Activated naive CD4-positive, alpha-beta T cell treated with Interleukin-2 at 50 U/mL for 16 hours (primary cell): ENCODE measurements around the gene PTPRN2.

Experiments
- DNase-seq: peaks from one replicate; pipeline ENCODE4 v3.0.0-alpha.2; 2020

Gene PTPRN2

DNA sequence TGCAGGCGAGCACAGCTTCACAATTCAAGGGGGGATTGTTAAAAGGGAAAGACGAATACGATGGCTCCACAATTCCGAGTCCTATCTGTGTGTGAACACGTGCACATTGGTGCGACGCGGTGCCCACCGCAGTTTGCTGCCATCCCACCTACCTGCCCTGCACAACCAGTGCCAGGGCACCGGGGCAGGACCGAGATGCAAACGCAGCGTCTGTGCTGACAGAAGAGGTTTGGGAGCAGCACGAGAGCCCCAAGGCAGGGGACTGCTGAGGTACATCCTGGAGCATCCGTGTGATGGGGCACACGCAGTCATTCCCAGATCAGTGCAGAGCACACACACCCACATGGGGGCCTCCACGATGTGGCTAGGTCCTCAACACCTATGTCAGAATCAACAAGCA lies 1029.6 kb downstream of the PTPRN2 start:
- no peak for DNase-seq

- DNase-seq, result no peak
Measured at GRCh38 chr7:157557263-157557662, 1030.4 kb downstream of the PTPRN2 start.

DNA sequence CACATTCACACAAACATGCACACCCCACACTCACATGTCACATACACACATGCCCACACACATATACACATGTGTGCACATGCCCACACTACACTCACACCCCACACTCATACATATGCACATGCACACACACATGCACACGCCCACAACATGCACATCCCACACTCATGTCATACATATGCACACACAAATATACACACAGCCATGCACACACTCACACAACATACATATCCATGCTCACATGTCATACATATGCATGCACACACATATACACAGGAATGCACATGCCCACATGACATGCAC lies 1031.0 kb downstream of the PTPRN2 start:
- no peak for DNase-seq

GRCh38 chr7:157555944-157556641 lies 1031.5 kb downstream of the PTPRN2 start:
- DNase-seq, result no peak

- DNase-seq, result no peak
Measured at GRCh38 chr7:157555313-157555712, 1032.3 kb downstream of the PTPRN2 start.

DNA sequence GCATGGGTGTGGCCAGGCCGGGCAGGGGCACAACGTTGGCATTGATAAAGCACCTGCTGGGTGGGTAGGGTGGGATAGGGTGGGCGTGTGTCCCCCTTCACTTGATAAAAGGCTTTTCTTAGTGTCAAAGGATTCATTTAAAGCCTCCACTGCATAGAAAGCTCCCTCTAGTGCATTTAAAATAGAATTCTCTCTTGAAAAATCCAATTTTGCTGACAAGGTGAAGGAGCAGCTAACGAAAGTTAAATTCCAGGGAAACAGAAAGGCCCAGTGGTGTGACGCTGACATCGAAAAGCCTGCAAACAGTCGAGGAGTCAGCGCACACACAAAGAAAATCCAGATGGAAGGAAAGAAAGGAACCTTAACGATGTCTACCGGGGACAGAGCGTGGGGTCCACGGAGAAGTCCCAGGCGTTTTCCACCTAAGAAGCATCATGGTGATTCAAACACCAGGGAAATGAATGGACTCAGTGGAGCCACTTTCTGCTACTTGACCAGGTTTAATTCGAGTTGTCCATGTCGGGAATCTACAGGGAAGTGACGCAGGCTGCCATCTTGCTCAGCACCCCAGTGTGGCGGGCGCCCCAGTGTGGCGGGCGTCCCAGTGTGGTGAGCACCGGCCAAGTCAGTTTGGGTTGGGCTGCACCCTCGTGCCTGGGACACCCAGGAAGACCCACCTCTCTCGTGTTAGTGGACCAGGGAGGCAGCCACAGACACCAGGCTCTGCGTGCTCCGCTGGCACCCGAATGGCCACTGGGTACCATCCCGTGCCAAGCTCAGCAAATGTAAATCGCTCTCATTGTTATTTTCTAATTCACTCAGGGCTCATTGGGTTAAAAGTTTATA lies 1033.0 kb downstream of the PTPRN2 start:
- DNase-seq, result no peak

DNA sequence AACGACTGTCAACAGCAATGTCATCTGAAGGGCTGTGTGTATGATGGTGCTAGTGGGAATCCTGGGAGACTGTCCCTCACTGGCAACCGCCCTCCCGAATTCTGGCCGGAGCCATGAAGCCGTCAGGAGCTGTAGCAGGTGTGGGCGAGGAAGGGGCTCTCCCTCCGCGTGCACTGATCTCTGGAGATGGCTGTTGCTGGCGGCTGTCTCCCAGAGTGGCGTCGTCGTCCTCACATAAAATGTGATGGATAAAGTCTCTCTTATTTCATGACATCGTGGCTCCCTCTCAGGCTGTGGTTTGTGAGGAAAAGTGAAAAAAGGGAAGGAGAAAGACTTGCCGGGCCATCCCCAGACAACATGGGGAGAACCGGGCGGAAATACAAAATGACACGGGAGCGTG lies 1034.4 kb downstream of the PTPRN2 start:
- DNase-seq, result no peak

DNA sequence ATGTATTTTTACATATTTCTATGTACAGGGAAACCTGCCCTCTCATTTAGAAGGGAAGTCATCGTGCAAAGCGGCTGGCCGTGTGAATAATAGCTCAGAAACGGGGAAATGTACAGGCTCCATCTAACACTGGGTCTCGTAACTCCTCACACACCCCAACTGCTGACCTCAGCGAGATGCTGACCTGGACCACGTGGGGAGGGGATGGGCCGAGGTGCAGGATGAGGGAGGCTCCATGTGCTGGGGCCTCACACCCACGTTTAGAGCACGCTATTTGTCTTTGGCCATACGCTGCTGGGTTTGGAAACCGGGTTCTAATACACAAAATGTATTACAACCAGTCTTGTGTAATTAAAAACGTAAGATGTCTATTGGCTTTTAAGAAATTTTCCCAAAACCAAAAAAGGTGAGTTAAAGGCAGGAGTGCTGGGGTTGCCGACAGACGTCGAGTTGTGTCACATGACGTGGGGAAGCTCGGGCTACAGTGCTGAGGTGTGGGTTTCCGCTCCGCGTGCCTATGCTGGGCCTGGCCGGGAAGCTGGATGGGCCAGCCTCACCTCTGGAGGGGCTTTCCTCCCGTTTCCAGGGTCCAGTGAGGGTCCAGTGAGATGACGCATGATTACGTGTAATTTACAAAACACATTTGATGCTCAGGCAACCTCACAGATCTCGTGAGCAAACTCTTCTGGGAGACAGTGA lies 1035.2 kb downstream of the PTPRN2 start:
- no peak for DNase-seq

GRCh38 chr7:157551325-157552070 lies 1036.1 kb downstream of the PTPRN2 start:
- DNase-seq, result no peak

DNA sequence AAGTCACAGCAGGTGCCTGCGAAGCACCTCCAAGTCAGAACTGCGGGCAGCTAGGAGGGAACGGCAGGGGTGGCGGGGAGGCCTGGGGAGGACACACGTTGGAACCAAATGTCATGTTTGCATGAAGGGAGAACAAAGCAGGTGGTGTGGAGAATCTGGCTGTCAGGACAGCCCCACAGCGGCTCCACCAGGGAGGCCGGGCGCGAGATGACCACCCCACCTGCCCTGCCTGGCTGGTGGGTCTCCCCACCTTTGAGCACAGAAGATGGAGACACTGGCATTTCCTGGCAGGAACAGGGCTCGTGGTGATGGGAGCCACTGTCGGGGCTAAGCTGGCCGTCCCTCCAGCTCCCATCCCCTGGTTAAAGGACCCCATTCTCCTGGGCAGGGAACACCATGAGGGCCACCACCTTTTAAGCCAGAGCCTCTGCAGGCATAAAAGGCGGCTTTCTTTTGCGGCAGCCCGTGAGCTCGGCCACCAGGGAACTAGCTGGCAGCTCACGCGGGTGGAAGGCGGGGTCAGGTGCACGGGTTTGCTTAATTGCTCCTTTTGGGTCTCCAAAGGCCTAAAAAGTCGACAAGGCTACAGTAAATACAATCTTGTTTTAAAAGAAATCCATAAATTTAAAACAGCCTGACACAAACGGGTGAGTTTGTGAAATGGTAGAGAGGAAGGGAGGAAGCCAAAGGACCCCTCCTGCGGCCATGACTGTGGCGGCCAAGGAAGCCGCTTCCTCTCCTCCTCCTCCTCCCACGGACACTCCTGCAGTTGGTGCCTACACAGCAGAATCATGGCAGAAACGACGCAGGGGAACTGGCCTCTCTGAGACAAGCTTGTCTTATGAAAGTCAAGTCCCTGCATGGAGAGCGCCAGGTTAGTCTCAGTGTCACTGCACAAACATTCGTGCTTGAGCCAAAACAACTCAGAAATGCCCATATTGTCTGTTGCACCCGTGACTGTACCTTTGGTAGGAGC lies 1037.0 kb downstream of the PTPRN2 start:
- DNase-seq, result no peak

GRCh38 chr7:157549612-157550299 lies 1037.9 kb downstream of the PTPRN2 start:
- DNase-seq, result no peak

DNA sequence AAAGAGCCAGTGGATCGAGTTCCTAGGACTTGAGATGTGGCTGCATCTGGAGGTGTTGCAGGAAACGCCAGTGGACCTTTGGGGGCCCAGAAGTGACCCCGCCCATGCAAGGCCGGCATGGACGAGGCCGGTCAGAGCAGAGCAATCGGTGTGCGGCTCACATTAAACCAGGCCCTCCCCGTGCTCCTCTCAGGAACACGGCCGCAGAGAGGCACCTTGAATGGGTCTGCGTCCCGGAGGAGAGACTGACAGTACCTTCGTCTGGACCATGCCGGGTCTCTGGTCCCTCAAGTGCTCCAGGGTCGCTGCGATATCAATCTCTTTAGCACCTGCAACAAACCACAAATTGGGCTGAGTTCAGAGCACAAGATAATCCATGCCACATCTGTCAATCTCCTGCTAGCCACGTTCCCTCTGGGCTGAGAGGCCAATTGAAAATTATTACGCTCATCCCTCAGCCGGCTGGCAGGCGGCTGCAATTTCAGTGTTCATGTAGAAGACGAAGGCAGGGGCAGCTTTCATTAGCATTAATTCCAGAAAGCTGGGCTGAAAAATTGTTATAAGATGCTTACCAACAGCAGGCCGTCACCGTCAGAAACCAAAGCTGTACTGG lies 1038.8 kb downstream of the PTPRN2 start:
- DNase-seq, result no peak

- no peak for DNase-seq
Measured at GRCh38 chr7:157547611-157548010, 1040.0 kb downstream of the PTPRN2 start.

GRCh38 chr7:157547102-157547501 lies 1040.5 kb downstream of the PTPRN2 start:
- DNase-seq, result no peak

DNA sequence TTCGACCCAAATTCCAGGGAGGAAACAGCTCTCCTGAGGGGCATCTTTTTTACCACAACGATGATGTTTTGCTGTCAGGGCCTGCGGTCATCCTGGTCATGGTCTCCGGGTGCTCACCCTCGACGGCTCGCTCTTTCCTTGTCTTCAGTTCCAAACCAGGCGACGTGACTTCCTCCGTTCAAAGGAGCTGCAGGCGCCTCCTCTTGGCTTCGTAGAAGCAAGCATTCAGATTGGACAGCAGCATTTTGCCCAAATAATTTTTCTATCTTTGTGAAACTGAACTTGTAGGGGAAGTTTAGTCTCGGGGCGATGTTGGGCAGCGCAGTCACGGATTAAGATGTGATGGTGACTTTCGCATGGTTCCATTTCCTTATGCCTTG lies 1042.0 kb downstream of the PTPRN2 start:
- DNase-seq, result no peak

- no peak for DNase-seq
Measured at GRCh38 chr7:157544980-157545680, 1042.5 kb downstream of the PTPRN2 start.

GRCh38 chr7:157544226-157544625 lies 1043.4 kb downstream of the PTPRN2 start:
- no peak for DNase-seq

- DNase-seq, result no peak
Measured at GRCh38 chr7:157543791-157544190, 1043.8 kb downstream of the PTPRN2 start.

DNA sequence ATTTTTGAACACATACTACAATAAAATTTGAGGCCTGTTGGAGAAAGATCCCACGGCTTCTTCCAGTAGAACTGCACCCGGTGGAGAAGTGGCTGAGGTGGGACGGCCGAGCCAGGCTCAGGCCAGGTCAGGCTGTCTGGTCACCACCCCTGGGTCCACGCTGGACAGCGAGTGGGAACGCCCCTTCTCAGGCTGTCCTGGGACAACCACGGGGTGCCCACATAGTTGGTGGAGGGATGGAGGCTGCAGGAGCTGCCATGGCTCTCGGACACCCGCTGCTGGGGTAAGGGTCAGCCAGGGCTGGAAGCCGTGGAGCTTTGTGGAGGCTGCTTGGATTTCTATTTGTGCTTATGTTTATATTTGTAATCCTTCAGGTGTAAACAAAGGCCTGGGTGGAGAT lies 1044.3 kb downstream of the PTPRN2 start:
- DNase-seq, result no peak
